ENCODE data around the gene PODN.

GRCh38 chr1:53107570-53108322 is 45.7 kb downstream of the PODN start:
- peak; percentile 8; the same call in 1 of the 2 replicates for TF ChIP-seq GATA2 (IDR thresholded peaks at IDR 0.05; ENCODE audit: low read depth, low read length)
- TF ChIP-seq GATA3 (IDR thresholded peaks at IDR 0.05; ENCODE audit: low read depth, low read length) = no peak

Measured in SH-SY5Y (cell line).